NCI-H2227 (cell line): ENCODE measurements around the gene CCL4.
"Not testable (repeated sequence)": the region's sequence is repeated elsewhere in the genome, so short reads cannot be mapped to it uniquely, and the experiment has no call there.

ENCODE experiments used
- DNase-seq: peaks from one replicate; lab custom pipeline; 2025; ENCODE audit not compliant: unreplicated experiment; lab: John Stamatoyannopoulos, UW

The CCL4 gene

DNA sequence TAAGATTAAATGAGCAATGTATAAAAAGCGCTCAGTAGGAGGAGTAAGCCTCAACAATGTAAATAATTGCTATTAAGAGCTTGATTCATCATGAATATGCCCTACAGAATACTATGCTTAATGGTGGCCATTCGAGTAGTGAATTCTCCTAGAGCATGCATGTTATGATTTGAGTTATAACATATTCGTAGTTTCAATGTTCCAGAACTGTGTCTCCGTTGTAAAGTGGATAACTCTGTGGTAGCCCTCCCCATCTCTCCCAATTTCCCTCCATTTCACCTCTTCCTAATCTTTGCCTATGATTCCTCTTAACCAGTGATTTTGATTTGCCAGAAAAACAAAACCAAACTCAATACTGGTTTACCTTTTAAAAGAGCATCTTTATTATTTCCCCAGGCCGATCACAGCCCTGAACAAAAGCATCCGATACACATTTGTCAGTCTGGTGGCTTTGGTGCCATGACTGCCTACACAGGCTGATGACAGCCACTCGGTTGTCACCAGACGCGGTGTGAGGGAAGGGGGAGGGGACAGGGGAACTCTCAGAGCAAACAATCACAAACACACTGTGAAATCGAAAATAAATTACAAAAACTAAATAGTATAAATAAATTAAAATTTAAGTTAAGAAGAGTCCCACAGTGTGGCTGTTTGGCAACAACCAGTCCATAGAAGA lies 15.6 kb upstream of the CCL4 start:
- DNase-seq: not testable (repeated sequence)

GRCh38 chr17:36088670-36089338 lies 14.8 kb upstream of the CCL4 start:
- DNase-seq: no peak

- no peak for DNase-seq
Observed at GRCh38 chr17:36089339-36089865, 14.2 kb upstream of the CCL4 start.

- DNase-seq: no peak
Observed at GRCh38 chr17:36089888-36090836, 13.5 kb upstream of the CCL4 start, which contains the start of gene CCL3. TSS of gene CCL3 (minus strand) at chr17:36090143. CDS start at chr17:36090058, 85 bp downstream.

DNA sequence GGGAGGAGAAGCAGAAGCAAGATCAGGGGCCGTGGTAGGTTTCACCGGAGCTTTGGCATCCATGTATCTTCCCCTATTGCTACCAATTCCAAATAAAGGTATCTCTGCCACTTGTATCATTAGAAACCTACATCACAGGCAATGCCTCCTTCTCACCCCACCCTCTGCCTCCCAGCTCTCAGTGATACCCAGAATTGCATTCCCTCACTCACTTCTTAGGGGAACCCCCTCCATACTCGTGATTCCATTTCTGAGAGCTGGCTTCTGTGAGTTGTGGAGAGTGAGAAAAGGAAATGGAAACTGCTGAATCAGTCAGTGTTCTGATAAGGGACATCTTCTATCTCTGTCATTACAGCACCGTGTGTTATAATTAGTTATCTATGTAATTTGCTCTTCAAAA lies 11.4 kb upstream of the CCL4 start:
- DNase-seq: no peak

DNA sequence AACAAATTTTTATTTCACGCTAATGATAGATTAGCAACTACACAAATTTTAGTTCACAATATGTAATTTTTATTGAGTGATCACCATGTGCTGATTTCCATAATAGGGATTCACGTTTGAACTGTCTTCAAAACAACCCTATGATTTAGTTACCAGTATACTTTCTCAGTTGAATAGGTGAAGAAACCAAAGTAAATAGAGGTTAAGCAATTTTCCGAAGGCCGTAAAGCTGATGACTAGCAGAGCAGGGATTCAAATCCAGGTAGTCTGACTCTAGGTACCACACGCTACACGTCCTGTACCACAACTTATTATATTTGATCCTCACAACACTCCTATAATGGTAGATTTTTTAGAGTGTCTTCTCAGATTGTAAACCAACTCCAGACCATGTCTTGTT lies 10.9 kb upstream of the CCL4 start:
- DNase-seq: not testable (repeated sequence)

DNA sequence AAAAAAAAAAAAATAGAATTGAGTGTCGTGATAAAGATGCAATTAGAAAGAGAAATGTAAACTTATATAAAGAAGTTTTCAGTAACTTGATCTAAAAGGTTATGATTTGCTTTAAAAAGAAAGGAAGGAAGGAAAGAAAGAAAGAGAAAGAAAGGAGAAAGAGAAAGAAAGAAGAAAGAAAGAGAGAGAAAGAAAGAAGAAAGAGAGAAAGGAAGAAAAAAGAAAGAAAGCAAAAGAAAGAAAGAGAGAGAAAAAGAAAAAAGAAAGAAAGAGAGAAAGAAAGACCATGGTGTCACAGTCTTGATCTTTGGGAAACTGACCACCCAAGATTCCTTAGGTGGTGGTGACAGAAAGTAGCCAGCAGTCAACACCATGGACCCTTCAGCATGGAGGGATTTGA lies 9.4 kb upstream of the CCL4 start:
- no peak for DNase-seq

DNA sequence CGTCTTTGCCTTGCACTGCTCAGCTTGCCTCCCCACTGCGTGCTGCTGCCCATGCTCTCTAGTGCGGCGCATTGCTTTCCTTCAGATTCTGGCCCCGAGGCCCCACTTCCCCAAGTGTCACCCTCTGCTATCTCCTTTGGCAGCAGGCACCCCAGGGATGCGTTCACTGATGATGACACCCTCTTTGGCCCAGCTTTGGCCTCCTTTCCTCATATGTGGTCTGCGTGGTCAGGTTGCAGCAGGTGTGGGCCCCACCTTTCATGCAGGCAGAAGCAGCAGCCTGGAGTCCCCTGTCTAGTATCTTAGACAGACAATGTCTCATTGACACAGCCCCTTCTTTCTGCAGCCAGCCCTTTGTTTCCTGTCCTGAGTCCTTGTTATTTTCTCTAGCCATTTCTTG lies 8.9 kb upstream of the CCL4 start:
- DNase-seq: no peak

DNA sequence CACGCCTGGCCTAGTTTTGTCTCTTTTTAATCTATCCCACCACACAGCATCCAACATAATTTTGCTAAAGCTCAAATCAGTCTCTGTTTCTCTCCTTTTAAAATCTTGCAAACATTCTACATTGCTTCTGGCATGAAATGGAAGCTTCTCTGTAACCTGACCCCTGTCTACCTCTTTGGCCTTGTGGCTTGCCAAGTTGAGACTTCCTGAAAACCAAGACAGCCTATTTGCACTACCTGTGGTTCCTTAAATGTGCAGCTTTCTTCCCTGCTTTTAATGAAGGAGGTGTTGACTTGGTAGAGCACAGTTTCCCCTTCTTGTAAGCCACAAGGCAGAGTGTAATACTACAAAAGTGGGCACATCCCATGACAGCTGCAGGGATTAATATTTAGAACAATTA lies 7.6 kb upstream of the CCL4 start:
- no peak for DNase-seq

- not testable (repeated sequence) for DNase-seq
Observed at GRCh38 chr17:36099004-36099403, 4.6 kb upstream of the CCL4 start.

DNA sequence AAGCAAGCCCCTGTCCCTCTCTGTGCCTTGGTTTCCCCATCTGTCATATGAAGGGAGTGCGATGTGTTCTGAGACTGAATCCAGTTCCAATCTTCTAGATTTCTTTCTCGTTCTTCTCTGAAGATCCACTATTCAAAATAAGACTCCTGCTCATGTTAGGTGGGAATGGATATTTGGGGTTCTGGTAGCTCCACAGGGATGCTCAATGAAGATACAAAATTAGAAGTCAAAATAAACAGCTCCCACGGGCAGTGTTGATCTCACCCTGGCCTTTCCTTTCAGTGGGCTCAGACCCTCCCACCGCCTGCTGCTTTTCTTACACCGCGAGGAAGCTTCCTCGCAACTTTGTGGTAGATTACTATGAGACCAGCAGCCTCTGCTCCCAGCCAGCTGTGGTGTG lies 619 bp downstream of the CCL4 start:
- DNase-seq: not testable (repeated sequence)

GRCh38 chr17:36104701-36105181 lies 1.1 kb downstream of the CCL4 start:
- DNase-seq: no peak

GRCh38 chr17:36105781-36106492 lies 2.3 kb downstream of the CCL4 start:
- no peak for DNase-seq

DNA sequence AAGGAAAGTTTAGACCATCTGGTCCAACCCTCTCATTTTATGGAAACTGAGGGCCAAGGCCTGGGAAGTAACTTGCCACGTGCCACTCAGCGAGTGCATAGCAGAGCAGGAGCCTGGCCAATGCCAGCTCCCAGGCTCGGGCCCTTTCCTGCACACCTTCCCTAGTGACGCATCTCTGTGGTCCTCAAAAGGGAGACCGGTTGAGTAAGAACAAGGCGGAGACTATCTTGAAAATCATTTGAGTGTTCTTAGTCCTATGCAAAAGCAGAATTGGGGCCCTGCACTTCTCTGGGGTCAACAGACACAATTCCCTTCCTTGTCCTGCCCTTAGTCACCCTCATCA lies 2.8 kb downstream of the CCL4 start:
- no peak for DNase-seq

GRCh38 chr17:36107660-36108059 lies 4.0 kb downstream of the CCL4 start:
- no peak for DNase-seq

- not testable (repeated sequence) for DNase-seq
Observed at GRCh38 chr17:36108265-36108664, 4.6 kb downstream of the CCL4 start.

GRCh38 chr17:36111068-36111490 lies 7.5 kb downstream of the CCL4 start:
- no peak for DNase-seq

DNA sequence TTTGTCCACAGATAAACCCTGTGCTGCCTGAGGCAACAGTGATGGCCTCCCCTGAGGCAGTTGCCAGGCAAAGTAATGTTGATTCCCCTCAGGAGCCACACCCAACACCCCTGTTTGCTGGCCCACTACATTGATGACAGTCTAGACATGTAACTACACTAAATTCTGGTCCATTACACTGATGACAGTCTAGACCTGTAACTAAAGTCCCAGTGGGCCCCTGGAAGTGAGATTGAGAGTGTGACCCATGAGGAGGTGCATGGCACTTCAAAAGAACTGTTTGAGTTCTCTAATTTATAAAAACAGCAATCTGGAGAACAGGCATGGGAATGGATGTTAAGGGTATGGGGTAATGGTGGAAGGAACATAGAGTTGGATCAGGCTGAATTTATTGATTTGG lies 8.9 kb downstream of the CCL4 start:
- no peak for DNase-seq

- DNase-seq: not testable (repeated sequence)
Observed at GRCh38 chr17:36113131-36113530, 9.5 kb downstream of the CCL4 start.

- DNase-seq: not testable (repeated sequence)
Observed at GRCh38 chr17:36114971-36115648, 11.5 kb downstream of the CCL4 start.
